ENCODE results near the gene PLCXD1.
A peak's percentile ranks its signal among the peaks of the same experiment; 100 is the strongest.
"Not testable (repeated sequence)": the region's sequence is repeated elsewhere in the genome, so short reads cannot be mapped to it uniquely, and the experiment has no call there.

Gene PLCXD1

GRCh38 chrX:329291-329910, 48.2 kb downstream of the PLCXD1 start:
- no peak overlapping the region for H3K4me2 ChIP-seq (ENCODE audit: insufficient read depth, low read length)
- no peaks in the 10 kb centered on the region for H3K9me3 ChIP-seq (ENCODE audit: insufficient read depth, low read length, severe bottlenecking)
- no peak overlapping the region for H2AFZ ChIP-seq (ENCODE audit: low read depth, low read length)
- TF ChIP-seq CTCF (IDR thresholded peaks at IDR 0.05; ENCODE audit: borderline replicate concordance, extremely low read depth, low read length, poor library complexity, severe bottlenecking): no peak
- no peak for TF ChIP-seq EZH2 (IDR thresholded peaks at IDR 0.05; ENCODE audit: borderline replicate concordance, low read depth, low read length, severe bottlenecking)
- peaks cover 18% of the 10 kb centered on the region for H3K36me3 ChIP-seq (ENCODE audit: insufficient read depth, low read length)
- H3K4me3 ChIP-seq (ENCODE audit: low read depth in 1 of 2, low read length in 2 of 2): no peak overlapping the region
- H3K27me3 ChIP-seq (ENCODE audit: insufficient read depth, low read length, poor library complexity): no peaks in the 10 kb centered on the region
- H3K9ac ChIP-seq (ENCODE audit: low read depth, low read length): no peak overlapping the region
- no peaks in the 10 kb centered on the region for H3K4me1 ChIP-seq (ENCODE audit: insufficient read depth, low read length)
- H3K79me2 ChIP-seq (ENCODE audit: insufficient read depth, low read length): no peaks in the 10 kb centered on the region
- no peak overlapping the region for H3K27ac ChIP-seq (ENCODE audit: low read length)
- no peak for ATAC-seq (ENCODE audit: insufficient read depth, low read depth)
- DNase-seq: no peak
- H4K20me1 ChIP-seq (ENCODE audit: insufficient read depth, low read length): peaks cover 7% of the 10 kb centered on the region; the same call in 1 of the 2 replicates

- not testable (repeated sequence) for H3K27me3 ChIP-seq (ENCODE audit: insufficient read depth, low read length, poor library complexity); H3K4me3 ChIP-seq (ENCODE audit: low read depth in 1 of 2, low read length in 2 of 2); H3K27ac ChIP-seq (ENCODE audit: low read length); DNase-seq; H2AFZ ChIP-seq (ENCODE audit: low read depth, low read length); H3K4me2 ChIP-seq (ENCODE audit: insufficient read depth, low read length); H3K9me3 ChIP-seq (ENCODE audit: insufficient read depth, low read length, severe bottlenecking); H4K20me1 ChIP-seq (ENCODE audit: insufficient read depth, low read length); H3K9ac ChIP-seq (ENCODE audit: low read depth, low read length); H3K79me2 ChIP-seq (ENCODE audit: insufficient read depth, low read length); H3K4me1 ChIP-seq (ENCODE audit: insufficient read depth, low read length)
- peaks cover 27% of the 10 kb centered on the region for H3K36me3 ChIP-seq (ENCODE audit: insufficient read depth, low read length)
- ATAC-seq (ENCODE audit: insufficient read depth, low read depth): peak; percentile 15
These were observed 49.1 kb downstream of the PLCXD1 start for GRCh38 chrX:330141-330725.

GRCh38 chrX:330726-331150, 49.6 kb downstream of the PLCXD1 start:
- no peak overlapping the region for H3K9ac ChIP-seq (ENCODE audit: low read depth, low read length)
- no peak overlapping the region for H3K4me3 ChIP-seq (ENCODE audit: low read depth in 1 of 2, low read length in 2 of 2)
- no peak for TF ChIP-seq EZH2 (IDR thresholded peaks at IDR 0.05; ENCODE audit: borderline replicate concordance, low read depth, low read length, severe bottlenecking)
- TF ChIP-seq CTCF (IDR thresholded peaks at IDR 0.05; ENCODE audit: borderline replicate concordance, extremely low read depth, low read length, poor library complexity, severe bottlenecking): no peak
- peaks cover 7% of the 10 kb centered on the region for H4K20me1 ChIP-seq (ENCODE audit: insufficient read depth, low read length)
- H3K4me1 ChIP-seq (ENCODE audit: insufficient read depth, low read length): no peaks in the 10 kb centered on the region
- H3K27me3 ChIP-seq (ENCODE audit: insufficient read depth, low read length, poor library complexity): no peaks in the 10 kb centered on the region
- H3K4me2 ChIP-seq (ENCODE audit: insufficient read depth, low read length): no peak overlapping the region
- ATAC-seq (ENCODE audit: insufficient read depth, low read depth) (peak; percentile 13; the same call in 2 of the 3 replicates), DNase-seq (no peak)
- no peak overlapping the region for H3K27ac ChIP-seq (ENCODE audit: low read length)
- peaks cover 31% of the 10 kb centered on the region for H3K36me3 ChIP-seq (ENCODE audit: insufficient read depth, low read length)
- H2AFZ ChIP-seq (ENCODE audit: low read depth, low read length): no peak overlapping the region
- no peaks in the 10 kb centered on the region for H3K9me3 ChIP-seq (ENCODE audit: insufficient read depth, low read length, severe bottlenecking)
- H3K79me2 ChIP-seq (ENCODE audit: insufficient read depth, low read length): no peaks in the 10 kb centered on the region

GRCh38 chrX:331151-331824, 50.1 kb downstream of the PLCXD1 start:
- Histone ChIP-seq H3K4me3 (ENCODE audit: low read depth in 1 of 2, low read length in 2 of 2) (no peak overlapping the region), H4K20me1 (ENCODE audit: insufficient read depth, low read length) (peaks cover 7% of the 10 kb centered on the region), H2AFZ (ENCODE audit: low read depth, low read length) (no peak overlapping the region), H3K36me3 (ENCODE audit: insufficient read depth, low read length) (peaks cover 35% of the 10 kb centered on the region), H3K9ac (ENCODE audit: low read depth, low read length) (no peak overlapping the region), H3K27me3 (ENCODE audit: insufficient read depth, low read length, poor library complexity) (no peaks in the 10 kb centered on the region), H3K4me2 (ENCODE audit: insufficient read depth, low read length) (no peak overlapping the region), H3K79me2 (ENCODE audit: insufficient read depth, low read length) (no peaks in the 10 kb centered on the region), H3K9me3 (ENCODE audit: insufficient read depth, low read length, severe bottlenecking) (no peaks in the 10 kb centered on the region), H3K27ac (ENCODE audit: low read length) (no peak overlapping the region), H3K4me1 (ENCODE audit: insufficient read depth, low read length) (no peaks in the 10 kb centered on the region)
- no peak for TF ChIP-seq EZH2 (IDR thresholded peaks at IDR 0.05; ENCODE audit: borderline replicate concordance, low read depth, low read length, severe bottlenecking)
- TF ChIP-seq CTCF (IDR thresholded peaks at IDR 0.05; ENCODE audit: borderline replicate concordance, extremely low read depth, low read length, poor library complexity, severe bottlenecking): no peak
- DNase-seq: no peak
- ATAC-seq (ENCODE audit: insufficient read depth, low read depth): peak; percentile 59

All from DND-41 (cell line).